GM18870 (cell line): ENCODE data around the gene PIGC.

Experiments used
- ATAC-seq: cut with Tn5 transposase; IDR thresholded peaks from one replicate; pipeline ENCODE4 v1.9.1; 2021; ENCODE audit warnings: moderate library complexity; ENCODE audit not compliant: unreplicated experiment

Gene PIGC

DNA sequence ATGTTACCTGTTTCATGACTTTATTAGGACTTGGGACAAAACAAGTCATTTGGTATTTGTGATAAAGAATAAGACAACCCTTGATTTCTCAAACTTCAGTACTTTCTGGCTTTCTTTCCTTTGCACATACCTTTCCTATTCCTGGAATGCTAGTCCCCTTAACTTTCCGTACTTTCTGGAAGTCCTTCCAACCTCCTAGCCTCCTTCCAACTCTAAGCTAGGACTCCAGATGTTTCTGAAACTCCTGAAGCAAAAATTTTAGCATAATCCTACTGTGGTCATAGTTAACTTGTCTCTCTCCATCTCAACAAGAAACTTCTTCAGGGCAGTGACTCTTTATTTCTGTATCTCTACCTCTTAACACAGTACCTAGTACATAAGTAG is 43.2 kb downstream of the PIGC start:
- ATAC-seq, result no peak

GRCh38 chr1:172399756-172400721 is 43.8 kb downstream of the PIGC start:
- ATAC-seq, result no peak

DNA sequence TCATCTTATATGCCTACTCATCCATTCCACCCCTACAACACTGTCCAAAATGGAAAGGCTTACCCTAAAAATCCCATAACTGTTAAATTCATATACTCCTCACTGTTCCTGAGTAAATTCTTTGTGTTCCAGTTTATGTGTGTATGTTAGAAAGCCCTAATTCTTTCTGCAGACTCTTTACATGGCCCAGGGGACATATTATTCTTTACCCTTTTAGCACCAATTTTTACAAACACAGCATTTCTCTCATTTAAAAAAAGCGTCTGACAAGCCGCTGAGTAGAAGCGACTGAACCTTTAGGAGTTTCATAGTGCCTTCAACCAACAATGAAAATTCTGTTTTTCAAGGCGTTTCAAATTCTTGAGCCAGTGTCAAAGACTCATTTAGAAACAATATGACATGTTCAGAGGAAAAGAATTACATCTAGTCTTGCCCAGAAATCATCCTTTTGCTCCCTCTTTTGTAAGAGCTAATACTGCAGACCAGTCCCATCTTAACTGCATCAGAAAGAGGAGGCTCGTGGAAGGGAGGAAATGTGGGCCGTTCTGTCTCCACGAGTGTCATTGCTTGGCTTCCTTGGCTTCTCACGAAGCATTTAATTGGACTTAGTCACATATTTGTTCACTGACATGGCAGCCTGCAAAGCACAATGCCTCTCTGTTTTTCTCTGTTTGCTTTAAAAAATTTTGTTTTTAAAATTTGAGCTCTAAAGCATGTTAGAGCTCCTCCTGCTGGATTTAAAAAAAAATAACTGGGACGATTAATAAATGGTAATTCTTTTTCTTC is 44.7 kb downstream of the PIGC start:
- no peak for ATAC-seq

DNA sequence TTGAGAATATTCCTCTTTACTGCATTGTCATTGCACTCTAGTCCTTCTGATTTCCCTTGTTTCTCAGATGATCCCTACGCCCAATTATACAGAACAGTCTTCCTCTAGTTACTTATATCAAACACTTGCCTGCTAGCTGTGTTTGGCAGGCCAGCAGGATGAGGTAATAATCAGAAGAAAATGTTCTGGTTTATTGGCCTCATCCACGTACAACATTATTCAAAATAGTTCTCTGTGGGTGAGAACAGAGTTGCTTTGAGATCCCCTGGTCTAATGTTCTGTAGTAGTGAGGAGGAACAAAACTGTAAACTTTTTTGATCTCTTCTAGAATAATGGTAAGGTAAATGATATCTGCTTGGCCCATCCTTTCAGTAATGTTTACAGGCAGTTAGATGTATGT is 45.7 kb downstream of the PIGC start:
- ATAC-seq, result no peak

- no peak for ATAC-seq
These were observed 46.2 kb downstream of the PIGC start for GRCh38 chr1:172397633-172398032.

DNA sequence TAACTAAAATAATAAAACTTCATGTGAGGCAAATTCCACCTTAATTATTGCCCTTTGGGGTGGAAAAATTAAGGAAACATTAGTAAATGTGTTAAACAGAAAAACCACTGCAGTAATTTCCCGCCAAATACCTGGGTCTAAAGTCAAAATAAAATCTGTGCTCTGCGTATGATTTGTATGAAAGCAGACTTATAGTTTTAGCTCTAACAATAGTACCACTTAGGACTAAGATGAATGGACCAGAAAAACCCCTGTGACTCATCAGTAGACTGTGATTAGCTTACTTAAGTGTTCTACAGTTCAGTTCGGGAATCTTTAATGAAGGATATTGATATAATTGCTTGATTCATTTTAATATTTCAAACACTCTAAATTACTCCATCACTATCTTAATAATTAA is 46.6 kb downstream of the PIGC start:
- ATAC-seq, result no peak

GRCh38 chr1:172395576-172395975 is 48.3 kb downstream of the PIGC start:
- no peak for ATAC-seq

DNA sequence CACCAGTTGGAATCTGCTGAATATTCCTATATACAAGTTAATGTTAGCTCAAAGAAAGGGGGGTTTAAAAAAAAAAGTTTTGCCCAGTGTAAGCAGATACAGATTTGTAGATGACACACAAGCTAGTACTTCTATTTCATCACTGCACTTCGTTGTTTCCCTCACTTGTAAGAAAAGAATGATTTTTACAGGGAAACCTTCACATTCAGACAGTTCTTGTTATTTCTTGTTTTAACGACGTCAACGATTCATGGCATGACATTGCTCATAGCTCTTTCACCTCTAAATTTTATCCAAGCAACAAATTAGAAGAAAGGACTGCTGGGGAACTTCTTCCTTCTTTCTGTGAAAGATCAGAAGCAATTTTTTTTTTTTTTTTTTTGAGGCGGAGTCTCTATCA is 49.1 kb downstream of the PIGC start:
- no peak for ATAC-seq

GRCh38 chr1:172394141-172394751 is 49.6 kb downstream of the PIGC start:
- peak; percentile 84 for ATAC-seq

DNA sequence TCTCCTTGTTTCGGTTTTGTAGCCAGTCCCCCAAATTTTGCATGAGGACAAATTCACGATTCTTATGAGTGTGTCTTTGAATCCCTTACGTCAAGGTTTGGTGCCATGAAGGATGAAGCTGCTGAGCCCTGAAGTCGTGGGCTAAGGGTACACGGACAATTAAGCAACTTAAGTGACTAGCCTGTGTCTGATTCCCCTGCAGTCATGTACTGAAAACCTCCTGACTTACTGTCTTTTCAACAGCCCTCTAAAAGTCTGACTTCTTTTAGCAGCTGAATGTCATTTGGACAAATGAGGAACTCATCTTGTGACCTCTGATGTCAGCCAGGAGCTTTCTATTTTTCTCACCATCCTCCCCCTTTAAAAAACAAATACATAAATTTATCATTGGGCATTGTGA is 50.5 kb downstream of the PIGC start:
- ATAC-seq, result no peak

- no peak for ATAC-seq
These were observed 51.9 kb downstream of the PIGC start for GRCh38 chr1:172391976-172392375.
